Measurements from ENCODE around the gene HOXD12.

GRCh38 chr2:176105078-176105729 is 5.6 kb downstream of the HOXD12 start:
- no peak for TF ChIP-seq CTCF (IDR thresholded peaks at IDR 0.05)
- TF ChIP-seq POLR2A (IDR thresholded peaks at IDR 0.05), result no peak

Measured in lower leg skin (tissue), 3 donors.